OCI-LY7 (cell line): ENCODE results near the gene TMEM140.

Experiments
- CTCF ChIP-seq: fragments of 200-600 bp; sonication (generic); conservative IDR thresholded peaks from 2 replicates; pipeline ENCODE4 v1.5.1; 2014; ENCODE audit warnings: mild to moderate bottlenecking, antibody characterized with exemption, low read length, moderate library complexity, mixed read lengths
- EZH2phosphoT487 ChIP-seq: fragments of 200-600 bp; sonication (generic); IDR thresholded peaks from 2 replicates; pipeline ENCODE4 v1.6.1; 2018; ENCODE audit warnings: low read depth, borderline replicate concordance, mild to moderate bottlenecking, mixed run types, antibody characterized with exemption, low read length, moderate library complexity, mixed read lengths

- no peak for TF ChIP-seq CTCF
- TF ChIP-seq EZH2phosphoT487: no peak
Observed at GRCh38 chr7:135209225-135209834, 61.5 kb downstream of the TMEM140 start.
